Skeletal muscle tissue (tissue), 4 donors: Measurements from ENCODE around the gene TPST2. TPM values are rescaled to one million over a fixed set of nuclear protein-coding genes. Genes with fewer than 3 reads are reported as not detected.
A peak's percentile ranks its signal among the peaks of the same experiment; 100 is the strongest.

Experiments
- H3K27ac ChIP-seq: one replicate; pipeline ENCODE4 v1.7.0; 2013; ENCODE audit warnings: mild to moderate bottlenecking, low read depth, low read length, inconsistent platforms
- H3K27me3 ChIP-seq, 3 donors: one replicate each; pipeline ENCODE4 v1.7.0; 2013; ENCODE audit warnings: low read length in 3 of 3; ENCODE audit not compliant: control insufficient read depth in 3 of 3, insufficient read depth in 3 of 3
- H3K36me3 ChIP-seq, 3 donors: one replicate each; pipeline ENCODE4 v1.7.0; 2013; ENCODE audit warnings: low read length in 3 of 3; ENCODE audit not compliant: control insufficient read depth in 3 of 3, insufficient read depth in 3 of 3
- H3K4me1 ChIP-seq, 3 donors: one replicate each; pipeline ENCODE4 v1.7.0; 2013; ENCODE audit warnings: low read length in 3 of 3, mild to moderate bottlenecking in 3 of 3; ENCODE audit not compliant: control insufficient read depth in 3 of 3, insufficient read depth in 3 of 3
- H3K4me3 ChIP-seq, 3 donors: one replicate each; pipeline ENCODE4 v1.7.0; 2013; ENCODE audit warnings: low read length in 3 of 3
- H3K9ac ChIP-seq, 3 donors: one replicate each; pipeline ENCODE4 v1.7.0; 2013; ENCODE audit warnings: low read length in 3 of 3, mild to moderate bottlenecking in 3 of 3, moderate library complexity in 2 of 3, low read depth in 1 of 3
- H3K9me3 ChIP-seq, 3 donors: one replicate each; pipeline ENCODE4 v1.7.0; 2013; ENCODE audit warnings: low read length in 3 of 3; ENCODE audit not compliant: control insufficient read depth in 3 of 3
- total RNA-seq: library from RNA; depleted of rRNA; stranded (reverse); fragments of >200 nt; gene quantifications from one replicate; pipeline ENCODE4 v1.2.3, GENCODE V29; 2014
- donor health status: Osteomylitis.

Gene TPST2
- total RNA-seq, 1 donor from 2014 or later, result 6.8 TPM

- Histone ChIP-seq H3K9me3 (no peaks in the 10 kb centered on the region), H3K27ac (no peak overlapping the region), H3K9ac (no peak overlapping the region), H3K4me3 (no peak overlapping the region), H3K27me3 (peaks cover 0 to 5% (median 4%) of the 10 kb centered on the region in 3 donors), H3K36me3 (no peaks in the 10 kb centered on the region), H3K4me1 (no peaks in the 10 kb centered on the region)
Observed at GRCh38 chr22:26597480-26597879, 7.5 kb upstream of the TPST2 start.

- peaks cover 0 to 2% (median 0%) of the 10 kb centered on the region in 3 donors for H3K4me1 ChIP-seq
- H3K9me3 ChIP-seq, result no peaks in the 10 kb centered on the region
- H3K4me3 ChIP-seq, result no peak overlapping the region
- no peak overlapping the region for H3K9ac ChIP-seq
- H3K27ac ChIP-seq, result no peak overlapping the region
- H3K27me3 ChIP-seq, result peaks cover 0 to 5% (median 4%) of the 10 kb centered on the region in 3 donors
- H3K36me3 ChIP-seq, result no peaks in the 10 kb centered on the region
Observed at GRCh38 chr22:26597026-26597425, 7.1 kb upstream of the TPST2 start.

- H3K4me1 ChIP-seq, result peaks cover 12 to 15% (median 14%) of the 10 kb centered on the region in 3 donors
- H3K27ac ChIP-seq, result no peak overlapping the region
- peaks cover 0 to 5% (median 0%) of the 10 kb centered on the region in 3 donors for H3K27me3 ChIP-seq
Observed at GRCh38 chr22:26593763-26594162, 3.8 kb upstream of the TPST2 start.

GRCh38 chr22:26592421-26592891 is 2.5 kb upstream of the TPST2 start:
- peaks cover 14 to 17% (median 16%) of the 10 kb centered on the region in 3 donors for H3K4me1 ChIP-seq

More at GRCh38 chr22:26593763-26594162, 3.8 kb upstream of the TPST2 start:
- no peak overlapping the region for H3K4me3 ChIP-seq
- peaks cover 0 to under 1% (median 0%) of the 10 kb centered on the region in 3 donors for H3K36me3 ChIP-seq
- no peaks in the 10 kb centered on the region for H3K9me3 ChIP-seq
- H3K9ac ChIP-seq, result no peak overlapping the region

GRCh38 chr22:26589367-26589844 is 526 bp downstream of the TPST2 start:
- peaks cover 31 to 38% (median 33%) of the 10 kb centered on the region in 3 donors for H3K4me1 ChIP-seq
- H3K27ac ChIP-seq, result peak overlapping the region; percentile 85

More at GRCh38 chr22:26592421-26592891, 2.5 kb upstream of the TPST2 start:
- Histone ChIP-seq H3K9me3 (no peaks in the 10 kb centered on the region), H3K27ac (no peak overlapping the region), H3K4me3 (no peak overlapping the region), H3K27me3 (no peaks in the 10 kb centered on the region), H3K36me3 (peaks cover 0 to 2% (median 0%) of the 10 kb centered on the region in 3 donors), H3K9ac (no peak overlapping the region)

GRCh38 chr22:26588729-26589366 is 1.1 kb downstream of the TPST2 start:
- Histone ChIP-seq H3K9ac (peak overlapping the region; percentile 80 to 91 (median 87)), H3K27ac (peak overlapping the region; percentile 85), H3K9me3 (no peaks in the 10 kb centered on the region), H3K4me1 (peaks cover 31 to 38% (median 34%) of the 10 kb centered on the region in 3 donors), H3K27me3 (no peaks in the 10 kb centered on the region), H3K4me3 (peak overlapping the region; percentile 78 to 82 (median 81)), H3K36me3 (peaks cover 0 to 2% (median 0%) of the 10 kb centered on the region in 3 donors)

More at GRCh38 chr22:26589367-26589844, 526 bp downstream of the TPST2 start:
- peaks cover 0 to 2% (median 0%) of the 10 kb centered on the region in 3 donors for H3K36me3 ChIP-seq
- peak overlapping the region; percentile 80 to 91 (median 87) for H3K9ac ChIP-seq
- H3K4me3 ChIP-seq, result peak overlapping the region; percentile 78 to 82 (median 81)
- H3K9me3 ChIP-seq, result no peaks in the 10 kb centered on the region
- H3K27me3 ChIP-seq, result no peaks in the 10 kb centered on the region

- no peak overlapping the region for H3K4me3 ChIP-seq
Observed at GRCh38 chr22:26587991-26588613, 1.8 kb downstream of the TPST2 start.

GRCh38 chr22:26586556-26587325 is 3.2 kb downstream of the TPST2 start:
- Histone ChIP-seq H3K9ac (peak overlapping the region in 1 of 3 donors; percentile 25), H3K4me3 (no peak overlapping the region), H3K36me3 (peaks cover 4 to 8% (median 4%) of the 10 kb centered on the region in 3 donors), H3K9me3 (no peaks in the 10 kb centered on the region), H3K27me3 (no peaks in the 10 kb centered on the region), H3K4me1 (peaks cover 31 to 38% (median 33%) of the 10 kb centered on the region in 3 donors), H3K27ac (no peak overlapping the region)

More at GRCh38 chr22:26587991-26588613, 1.8 kb downstream of the TPST2 start:
- H3K27ac ChIP-seq, result peak overlapping the region; percentile 85
- no peaks in the 10 kb centered on the region for H3K9me3 ChIP-seq
- peaks cover 0 to 2% (median 0%) of the 10 kb centered on the region in 3 donors for H3K36me3 ChIP-seq
- H3K4me1 ChIP-seq, result peaks cover 31 to 38% (median 34%) of the 10 kb centered on the region in 3 donors
- no peaks in the 10 kb centered on the region for H3K27me3 ChIP-seq
- no peak overlapping the region for H3K9ac ChIP-seq

GRCh38 chr22:26585104-26585790 is 4.7 kb downstream of the TPST2 start:
- peak overlapping the region in 2 of 3 donors; percentile 33 to 40 for H3K9ac ChIP-seq
- H3K9me3 ChIP-seq, result no peaks in the 10 kb centered on the region
- peaks cover 6 to 13% (median 8%) of the 10 kb centered on the region in 3 donors for H3K36me3 ChIP-seq
- no peak overlapping the region for H3K27ac ChIP-seq
- no peak overlapping the region for H3K4me3 ChIP-seq
- H3K4me1 ChIP-seq, result peaks cover 25 to 33% (median 29%) of the 10 kb centered on the region in 3 donors
- no peaks in the 10 kb centered on the region for H3K27me3 ChIP-seq
